Epidermal melanocyte (primary cell): ENCODE results near the gene PKN2.

Experiments
- DNase-seq: peaks from one replicate; pipeline ENCODE4 v3.0.0; 2011; ENCODE audit warnings: low spot score; ENCODE audit not compliant: insufficient read length

PKN2 gene

GRCh38 chr1:88731475-88732269 is 47.6 kb downstream of the PKN2 start:
- peak; percentile 63 for DNase-seq

GRCh38 chr1:88735382-88735781 is 51.3 kb downstream of the PKN2 start:
- DNase-seq = no peak

- no peak for DNase-seq
Measured at GRCh38 chr1:88735909-88736308, 51.8 kb downstream of the PKN2 start.

GRCh38 chr1:88736633-88737248 is 52.7 kb downstream of the PKN2 start:
- no peak for DNase-seq

GRCh38 chr1:88737338-88737927 is 53.4 kb downstream of the PKN2 start:
- no peak for DNase-seq

GRCh38 chr1:88740784-88741183 is 56.7 kb downstream of the PKN2 start:
- no peak for DNase-seq

GRCh38 chr1:88741413-88741812 is 57.3 kb downstream of the PKN2 start:
- DNase-seq = no peak

GRCh38 chr1:88742531-88742930 is 58.5 kb downstream of the PKN2 start:
- DNase-seq = no peak

- no peak for DNase-seq
Measured at GRCh38 chr1:88744142-88744541, 60.1 kb downstream of the PKN2 start.

- DNase-seq = no peak
Measured at GRCh38 chr1:88746916-88747315, 62.8 kb downstream of the PKN2 start.

GRCh38 chr1:88751714-88752113 is 67.6 kb downstream of the PKN2 start:
- DNase-seq = no peak

- no peak for DNase-seq
Measured at GRCh38 chr1:88753506-88753905, 69.4 kb downstream of the PKN2 start.

GRCh38 chr1:88763649-88764406 is 79.8 kb downstream of the PKN2 start:
- DNase-seq = no peak

- DNase-seq = no peak
Measured at GRCh38 chr1:88768187-88768586, 84.1 kb downstream of the PKN2 start.

GRCh38 chr1:88768816-88769215 is 84.7 kb downstream of the PKN2 start:
- DNase-seq = no peak

- no peak for DNase-seq
Measured at GRCh38 chr1:88773540-88774150, 89.6 kb downstream of the PKN2 start.

- no peak for DNase-seq
Measured at GRCh38 chr1:88774151-88774556, 90.1 kb downstream of the PKN2 start.

- DNase-seq = no peak
Measured at GRCh38 chr1:88777604-88778149, 93.6 kb downstream of the PKN2 start.

GRCh38 chr1:88779880-88780279 is 95.8 kb downstream of the PKN2 start:
- no peak for DNase-seq

GRCh38 chr1:88780485-88780884 is 96.4 kb downstream of the PKN2 start:
- DNase-seq = no peak

- DNase-seq = no peak
Measured at GRCh38 chr1:88783145-88783544, 99.1 kb downstream of the PKN2 start.
